ENCODE data around the gene MYMK.

Gene MYMK

GRCh38 chr9:133515615-133516255 lies 9.0 kb downstream of the MYMK start:
- TF ChIP-seq CTCF (IDR thresholded peaks at IDR 0.05; ENCODE audit: low read depth, low read length) = no peak
- in situ Hi-C loops (cut with HindIII; ENCODE audit: low sequenced_read_pairs) = no loop called here
- no peak for DNase-seq (ENCODE audit: low read depth, low spot score)

GRCh38 chr9:133515240-133515610 lies 9.5 kb downstream of the MYMK start:
- TF ChIP-seq CTCF (IDR thresholded peaks at IDR 0.05; ENCODE audit: low read depth, low read length) = no peak
- DNase-seq (ENCODE audit: low read depth, low spot score) = no peak
- in situ Hi-C loops (cut with HindIII; ENCODE audit: low sequenced_read_pairs) = no loop called here
- H3K4me3 ChIP-seq (ENCODE audit: low read depth, low read length) = no peak overlapping the region

More at GRCh38 chr9:133515615-133516255, 9.0 kb downstream of the MYMK start:
- H3K4me3 ChIP-seq (ENCODE audit: low read depth, low read length) = no peak overlapping the region

- no peak for DNase-seq (ENCODE audit: low read depth, low spot score)
- no peak overlapping the region for H3K4me3 ChIP-seq (ENCODE audit: low read depth, low read length)
- in situ Hi-C loops (cut with HindIII; ENCODE audit: low sequenced_read_pairs) = no loop called here
- no peak for TF ChIP-seq CTCF (IDR thresholded peaks at IDR 0.05; ENCODE audit: low read depth, low read length)
Observed at GRCh38 chr9:133514460-133515239, 10.1 kb downstream of the MYMK start.

GRCh38 chr9:133513214-133514100 lies 11.3 kb downstream of the MYMK start:
- no peak for DNase-seq (ENCODE audit: low read depth, low spot score)
- in situ Hi-C loops (cut with HindIII; ENCODE audit: low sequenced_read_pairs) = no loop called here
- H3K4me3 ChIP-seq (ENCODE audit: low read depth, low read length) = no peak overlapping the region

GRCh38 chr9:133512253-133513213 lies 12.2 kb downstream of the MYMK start:
- in situ Hi-C loops (cut with HindIII; ENCODE audit: low sequenced_read_pairs) = no loop called here
- TF ChIP-seq CTCF (IDR thresholded peaks at IDR 0.05; ENCODE audit: low read depth, low read length) = no peak
- H3K4me3 ChIP-seq (ENCODE audit: low read depth, low read length) = no peak overlapping the region
- no peak for DNase-seq (ENCODE audit: low read depth, low spot score)

More at GRCh38 chr9:133513214-133514100, 11.3 kb downstream of the MYMK start:
- no peak for TF ChIP-seq CTCF (IDR thresholded peaks at IDR 0.05; ENCODE audit: low read depth, low read length)

Measured in astrocyte of the spinal cord (primary cell).